Amniotic epithelial cell (primary cell): ENCODE results near the gene SLC26A1.
"Not testable (repeated sequence)": the region's sequence is repeated elsewhere in the genome, so short reads cannot be mapped to it uniquely, and the experiment has no call there.

Experiments used
- DNase-seq: peaks from one replicate; pipeline ENCODE4 v3.0.0-alpha.2; 2010; ENCODE audit warnings: low read depth

The SLC26A1 gene

GRCh38 chr4:952881-953573 lies 40.2 kb downstream of the SLC26A1 start:
- no peak for DNase-seq

GRCh38 chr4:951594-952468 lies 41.4 kb downstream of the SLC26A1 start:
- no peak for DNase-seq

GRCh38 chr4:951186-951585 lies 42.0 kb downstream of the SLC26A1 start:
- no peak for DNase-seq

- no peak for DNase-seq
Measured at GRCh38 chr4:950136-951020, 42.8 kb downstream of the SLC26A1 start.

GRCh38 chr4:949656-950055 lies 43.5 kb downstream of the SLC26A1 start:
- no peak for DNase-seq

- no peak for DNase-seq
Measured at GRCh38 chr4:948936-949300, 44.3 kb downstream of the SLC26A1 start.

- DNase-seq = no peak
Measured at GRCh38 chr4:948101-948935, 44.9 kb downstream of the SLC26A1 start.

GRCh38 chr4:947491-947971 lies 45.7 kb downstream of the SLC26A1 start:
- DNase-seq = no peak

- DNase-seq = no peak
Measured at GRCh38 chr4:946517-947471, 46.4 kb downstream of the SLC26A1 start.

- DNase-seq = no peak
Measured at GRCh38 chr4:946103-946450, 47.1 kb downstream of the SLC26A1 start.

- DNase-seq = no peak
Measured at GRCh38 chr4:945274-946102, 47.7 kb downstream of the SLC26A1 start.

GRCh38 chr4:939508-939907 lies 53.7 kb downstream of the SLC26A1 start:
- DNase-seq = not testable (repeated sequence)
